ENCODE results near the gene TXLNB.

The TXLNB gene

DNA sequence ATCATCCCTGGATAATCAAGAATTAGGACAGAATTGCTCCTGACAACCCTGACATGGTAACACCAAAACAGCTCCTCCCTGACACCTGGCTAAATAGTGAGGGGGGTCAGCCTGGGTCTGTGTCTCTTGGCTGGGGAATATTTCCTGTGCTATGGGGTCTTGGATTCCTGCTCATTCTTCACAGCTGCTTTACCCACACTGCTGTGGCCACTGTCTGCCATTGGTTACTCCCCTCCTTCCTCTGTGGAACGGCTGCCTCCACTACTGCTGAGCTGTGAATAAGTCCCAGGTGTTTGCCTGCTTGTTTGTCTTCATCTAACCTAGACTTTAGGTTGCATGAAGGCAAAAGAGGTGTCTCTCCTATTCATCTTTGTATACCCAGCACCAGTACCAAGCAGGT, 33.9 kb upstream of the TXLNB start:
- no peak overlapping the region for H3K4me3 ChIP-seq (ENCODE audit: low read length)
- peak overlapping the region; percentile 92 for H3K27ac ChIP-seq (ENCODE audit: low read length)
- peak overlapping the region; percentile 45 for H3K9ac ChIP-seq (ENCODE audit: low read length)
- TF ChIP-seq, protein P1, sequence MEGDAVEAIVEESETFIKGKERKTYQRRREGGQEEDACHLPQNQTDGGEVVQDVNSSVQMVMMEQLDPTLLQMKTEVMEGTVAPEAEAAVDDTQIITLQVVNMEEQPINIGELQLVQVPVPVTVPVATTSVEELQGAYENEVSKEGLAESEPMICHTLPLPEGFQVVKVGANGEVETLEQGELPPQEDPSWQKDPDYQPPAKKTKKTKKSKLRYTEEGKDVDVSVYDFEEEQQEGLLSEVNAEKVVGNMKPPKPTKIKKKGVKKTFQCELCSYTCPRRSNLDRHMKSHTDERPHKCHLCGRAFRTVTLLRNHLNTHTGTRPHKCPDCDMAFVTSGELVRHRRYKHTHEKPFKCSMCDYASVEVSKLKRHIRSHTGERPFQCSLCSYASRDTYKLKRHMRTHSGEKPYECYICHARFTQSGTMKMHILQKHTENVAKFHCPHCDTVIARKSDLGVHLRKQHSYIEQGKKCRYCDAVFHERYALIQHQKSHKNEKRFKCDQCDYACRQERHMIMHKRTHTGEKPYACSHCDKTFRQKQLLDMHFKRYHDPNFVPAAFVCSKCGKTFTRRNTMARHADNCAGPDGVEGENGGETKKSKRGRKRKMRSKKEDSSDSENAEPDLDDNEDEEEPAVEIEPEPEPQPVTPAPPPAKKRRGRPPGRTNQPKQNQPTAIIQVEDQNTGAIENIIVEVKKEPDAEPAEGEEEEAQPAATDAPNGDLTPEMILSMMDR (IDR thresholded peaks at IDR 0.05; ENCODE audit: low read length), result no peak
- H3K9me3 ChIP-seq (replicated peaks; ENCODE audit: insufficient read depth, low read length), result no peaks in the 10 kb centered on the region; the same call in 1 of the 2 replicates
- H3F3A ChIP-seq (ENCODE audit: insufficient read depth, low read length), result peaks cover 26% of the 10 kb centered on the region
- H4K20me1 ChIP-seq (ENCODE audit: insufficient read depth, low read length), result no peaks in the 10 kb centered on the region
- no peaks in the 10 kb centered on the region for H3K79me2 ChIP-seq (ENCODE audit: low read length)
- no peaks in the 10 kb centered on the region for H3K9me2 ChIP-seq (replicated peaks; ENCODE audit: insufficient read depth, low read length)
- H3K27me3 ChIP-seq (replicated peaks; ENCODE audit: insufficient read depth, low read length), result no peaks in the 10 kb centered on the region
- H3K36me3 ChIP-seq (replicated peaks; ENCODE audit: insufficient read depth, low read length), result no peaks in the 10 kb centered on the region
- peaks cover 29% of the 10 kb centered on the region for H3K4me1 ChIP-seq (ENCODE audit: low read length)
- peak overlapping the region; percentile 37 for H3K4me2 ChIP-seq (ENCODE audit: low read depth, low read length)
- 0 out of 2 replicates have a peak overlapping the region, but pooled peaks have one; percentile 42 for H2AFZ ChIP-seq (ENCODE audit: low read length)
- DNase-seq, result peak; percentile 50

DNA sequence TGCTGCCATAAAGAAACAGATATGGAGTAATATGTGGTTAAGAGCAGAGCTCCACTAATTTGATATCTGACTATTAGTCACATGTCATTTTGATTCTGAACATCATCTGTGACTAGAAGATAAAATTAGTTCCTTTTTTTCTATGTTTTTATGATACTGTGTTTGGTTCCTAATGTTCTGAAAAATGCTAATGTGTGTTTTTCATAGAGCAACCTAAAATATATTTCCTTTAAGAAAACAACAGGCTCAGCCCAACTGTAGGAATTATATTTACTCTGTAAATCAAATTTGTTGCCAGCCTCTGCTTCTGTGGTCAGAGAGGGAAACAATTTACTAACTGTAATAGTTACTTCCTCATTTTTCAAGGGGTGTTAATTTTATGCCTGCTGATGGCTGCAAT, 33.3 kb upstream of the TXLNB start:
- Histone ChIP-seq H4K20me1 (ENCODE audit: insufficient read depth, low read length) (no peaks in the 10 kb centered on the region), H3K9me2 (replicated peaks; ENCODE audit: insufficient read depth, low read length) (no peaks in the 10 kb centered on the region), H3K4me3 (ENCODE audit: low read length) (no peak overlapping the region; the same call in 1 of the 2 replicates), H2AFZ (ENCODE audit: low read length) (0 out of 2 replicates have a peak overlapping the region, but pooled peaks have one; percentile 37), H3K9me3 (replicated peaks; ENCODE audit: insufficient read depth, low read length) (no peaks in the 10 kb centered on the region; the same call in 1 of the 2 replicates), H3K79me2 (ENCODE audit: low read length) (no peaks in the 10 kb centered on the region), H3K36me3 (replicated peaks; ENCODE audit: insufficient read depth, low read length) (no peaks in the 10 kb centered on the region), H3K4me1 (ENCODE audit: low read length) (peaks cover 29% of the 10 kb centered on the region), H3F3A (ENCODE audit: insufficient read depth, low read length) (peaks cover 26% of the 10 kb centered on the region), H3K27ac (ENCODE audit: low read length) (peak overlapping the region; percentile 92), H3K4me2 (ENCODE audit: low read depth, low read length) (peak overlapping the region; percentile 37), H3K9ac (ENCODE audit: low read length) (peak overlapping the region; percentile 45), H3K27me3 (replicated peaks; ENCODE audit: insufficient read depth, low read length) (no peaks in the 10 kb centered on the region)
- peak; percentile 68 for DNase-seq
- TF ChIP-seq, protein P1 (IDR thresholded peaks at IDR 0.05; ENCODE audit: low read length), result no peak
- TF ChIP-seq EZH2phosphoT487 (IDR thresholded peaks at IDR 0.05; ENCODE audit: low read length) (no peak), EZH2 (optimal IDR thresholded peaks at IDR 0.05; ENCODE audit: low read depth, low read length) (no peak)

DNA sequence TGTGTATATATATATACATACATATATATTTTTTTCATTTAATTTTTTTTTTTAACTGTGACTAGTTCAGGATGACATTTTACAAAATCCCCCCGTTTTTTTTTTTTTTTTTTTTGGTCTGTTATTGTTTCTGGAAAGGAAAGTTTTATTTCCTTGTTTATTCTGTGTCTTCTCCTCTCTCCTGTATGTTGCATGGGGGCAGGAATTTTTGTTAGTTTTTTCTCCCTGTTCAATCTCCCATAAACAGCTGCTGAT, 32.4 kb upstream of the TXLNB start:
- H3K4me3 ChIP-seq (ENCODE audit: low read length), result no peak overlapping the region
- no peaks in the 10 kb centered on the region for H3K79me2 ChIP-seq (ENCODE audit: low read length)
- H3K9ac ChIP-seq (ENCODE audit: low read length), result no peak overlapping the region; the same call in 1 of the 2 replicates
- DNase-seq, result no peak
- H3K9me2 ChIP-seq (replicated peaks; ENCODE audit: insufficient read depth, low read length), result no peaks in the 10 kb centered on the region
- H3K9me3 ChIP-seq (replicated peaks; ENCODE audit: insufficient read depth, low read length), result no peaks in the 10 kb centered on the region; the same call in 1 of the 2 replicates
- H3K4me1 ChIP-seq (ENCODE audit: low read length), result peaks cover 29% of the 10 kb centered on the region
- no peak overlapping the region for H3K4me2 ChIP-seq (ENCODE audit: low read depth, low read length)
- TF ChIP-seq, protein P1 (IDR thresholded peaks at IDR 0.05; ENCODE audit: low read length), result no peak
- TF ChIP-seq EZH2phosphoT487 (IDR thresholded peaks at IDR 0.05; ENCODE audit: low read length), result no peak
- TF ChIP-seq EZH2 (optimal IDR thresholded peaks at IDR 0.05; ENCODE audit: low read depth, low read length), result no peak
- no peaks in the 10 kb centered on the region for H4K20me1 ChIP-seq (ENCODE audit: insufficient read depth, low read length)
- peaks cover 26% of the 10 kb centered on the region for H3F3A ChIP-seq (ENCODE audit: insufficient read depth, low read length)
- H2AFZ ChIP-seq (ENCODE audit: low read length), result no peak overlapping the region
- H3K27me3 ChIP-seq (replicated peaks; ENCODE audit: insufficient read depth, low read length), result no peaks in the 10 kb centered on the region
- no peaks in the 10 kb centered on the region for H3K36me3 ChIP-seq (replicated peaks; ENCODE audit: insufficient read depth, low read length)
- peak overlapping the region; percentile 92; the same call in 1 of the 2 replicates for H3K27ac ChIP-seq (ENCODE audit: low read length)
